ENCODE data around the gene PSMB8. TPM values are rescaled to one million over a fixed set of nuclear protein-coding genes. Genes with fewer than 3 reads are reported as not detected.
"Not testable (repeated sequence)": the region's sequence is repeated elsewhere in the genome, so short reads cannot be mapped to it uniquely, and the experiment has no call there.

PSMB8 gene
- total RNA-seq, 1 experiment from 2014 or later = 123 TPM

DNA sequence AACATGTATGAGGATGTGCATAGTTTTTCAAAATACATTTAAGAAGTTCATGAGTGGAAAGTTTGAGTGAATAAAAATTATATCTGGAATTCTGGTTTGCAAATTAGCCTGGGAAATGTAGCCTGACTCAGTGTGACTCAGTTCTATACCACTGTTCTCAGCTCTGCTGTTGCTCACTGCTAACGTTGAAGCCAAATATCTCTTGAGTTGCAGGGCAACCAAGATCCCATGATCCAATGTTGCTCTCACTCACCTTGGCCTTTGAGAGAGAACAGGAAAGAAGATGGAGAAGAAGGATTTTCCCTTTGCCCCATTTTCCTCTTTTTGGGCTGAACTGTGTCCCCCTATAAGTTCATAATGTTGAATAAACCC is 39.0 kb upstream of the PSMB8 start:
- CTCF ChIA-PET = interaction anchor here (1.3 to 4.7 kb wide), 2 partner anchors 70 to 102 kb away, joined by 9 to 38 read pairs; partner anchors contain the start of gene HLA-DMA
- TF ChIP-seq, protein P1, sequence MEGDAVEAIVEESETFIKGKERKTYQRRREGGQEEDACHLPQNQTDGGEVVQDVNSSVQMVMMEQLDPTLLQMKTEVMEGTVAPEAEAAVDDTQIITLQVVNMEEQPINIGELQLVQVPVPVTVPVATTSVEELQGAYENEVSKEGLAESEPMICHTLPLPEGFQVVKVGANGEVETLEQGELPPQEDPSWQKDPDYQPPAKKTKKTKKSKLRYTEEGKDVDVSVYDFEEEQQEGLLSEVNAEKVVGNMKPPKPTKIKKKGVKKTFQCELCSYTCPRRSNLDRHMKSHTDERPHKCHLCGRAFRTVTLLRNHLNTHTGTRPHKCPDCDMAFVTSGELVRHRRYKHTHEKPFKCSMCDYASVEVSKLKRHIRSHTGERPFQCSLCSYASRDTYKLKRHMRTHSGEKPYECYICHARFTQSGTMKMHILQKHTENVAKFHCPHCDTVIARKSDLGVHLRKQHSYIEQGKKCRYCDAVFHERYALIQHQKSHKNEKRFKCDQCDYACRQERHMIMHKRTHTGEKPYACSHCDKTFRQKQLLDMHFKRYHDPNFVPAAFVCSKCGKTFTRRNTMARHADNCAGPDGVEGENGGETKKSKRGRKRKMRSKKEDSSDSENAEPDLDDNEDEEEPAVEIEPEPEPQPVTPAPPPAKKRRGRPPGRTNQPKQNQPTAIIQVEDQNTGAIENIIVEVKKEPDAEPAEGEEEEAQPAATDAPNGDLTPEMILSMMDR (IDR thresholded peaks at IDR 0.05; ENCODE audit: unreplicated experiment) = no peak
- no peaks in the 10 kb centered on the region for H3K9me3 Mint-ChIP-seq (ENCODE audit: low read depth, unreplicated experiment)
- H3K4me3 Mint-ChIP-seq (ENCODE audit: low read depth, unreplicated experiment) = no peak overlapping the region
- no peaks in the 10 kb centered on the region for H3K27me3 Mint-ChIP-seq (ENCODE audit: unreplicated experiment)
- H3K36me3 Mint-ChIP-seq (ENCODE audit: insufficient read depth, unreplicated experiment) = no peaks in the 10 kb centered on the region
- H3K4me1 Mint-ChIP-seq (ENCODE audit: low read depth, unreplicated experiment) = peaks cover 23% of the 10 kb centered on the region
- intact Hi-C loops (cut with micrococcal nuclease; ENCODE audit: unreplicated experiment) = no loop called here
- H3K27ac Mint-ChIP-seq (ENCODE audit: unreplicated experiment) = no peak overlapping the region
- no TSS peak for BruUV-seq (replicated peaks)
- no peak for DNase-seq

DNA sequence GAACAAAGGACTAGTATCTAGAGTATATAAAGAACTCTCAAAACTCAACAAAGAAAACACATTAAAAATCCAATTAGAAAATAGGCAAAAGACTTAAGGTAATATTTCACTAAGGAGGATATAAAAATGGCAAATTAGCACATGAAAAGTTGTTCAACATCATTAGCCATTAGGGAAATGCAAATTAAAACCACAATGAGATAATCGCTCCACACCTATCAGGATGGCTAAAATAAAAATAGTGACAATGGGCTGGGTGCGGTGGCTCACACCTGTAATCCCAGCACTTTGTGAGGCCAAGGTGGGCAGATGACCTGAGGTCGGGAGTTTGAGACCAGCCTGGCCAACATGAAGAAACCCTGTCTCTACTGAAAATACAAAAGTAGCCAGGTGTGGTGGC is 37.1 kb upstream of the PSMB8 start:
- H3K36me3 Mint-ChIP-seq (ENCODE audit: insufficient read depth, unreplicated experiment); H3K4me1 Mint-ChIP-seq (ENCODE audit: low read depth, unreplicated experiment); H3K9me3 Mint-ChIP-seq (ENCODE audit: low read depth, unreplicated experiment); H3K4me3 Mint-ChIP-seq (ENCODE audit: low read depth, unreplicated experiment); DNase-seq; H3K27me3 Mint-ChIP-seq (ENCODE audit: unreplicated experiment); H3K27ac Mint-ChIP-seq (ENCODE audit: unreplicated experiment); BruUV-seq (replicated peaks); intact Hi-C loops (cut with micrococcal nuclease; ENCODE audit: unreplicated experiment): not testable (repeated sequence)
- CTCF ChIA-PET = interaction anchor here (0.5 to 1.1 kb wide), 2 partner anchors 104 to 442 kb away, joined by 3 to 5 read pairs; no protein-coding TSS in a partner anchor

DNA sequence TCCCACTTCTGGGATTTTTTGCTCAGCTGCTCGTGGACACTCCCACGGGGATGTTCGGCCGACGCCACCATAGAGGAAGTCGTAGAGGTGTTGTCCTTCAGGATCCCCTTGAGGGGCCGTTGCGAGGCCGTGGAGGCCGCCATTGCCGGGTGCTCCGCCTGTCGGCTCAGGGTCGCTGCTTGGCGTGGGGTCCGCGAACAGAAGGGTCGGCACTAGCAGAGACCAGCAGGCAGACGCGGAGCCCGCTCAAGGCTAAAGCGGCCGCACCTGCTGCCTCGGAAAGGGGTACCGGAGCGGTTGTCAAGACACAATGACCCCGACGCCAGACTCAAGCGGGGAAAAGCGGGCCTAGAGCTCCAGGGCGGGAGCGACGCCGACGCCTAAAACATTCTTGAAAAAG is 35.8 kb upstream of the PSMB8 start:
- H3K36me3 Mint-ChIP-seq (ENCODE audit: insufficient read depth, unreplicated experiment) = no peaks in the 10 kb centered on the region
- H3K9me3 Mint-ChIP-seq (ENCODE audit: low read depth, unreplicated experiment) = no peaks in the 10 kb centered on the region
- H3K27me3 Mint-ChIP-seq (ENCODE audit: unreplicated experiment) = peaks cover 4% of the 10 kb centered on the region
- intact Hi-C loops (cut with micrococcal nuclease; ENCODE audit: unreplicated experiment) = no loop called here
- TF ChIP-seq, protein P1 (IDR thresholded peaks at IDR 0.05; ENCODE audit: unreplicated experiment) = no peak
- H3K4me3 Mint-ChIP-seq (ENCODE audit: low read depth, unreplicated experiment) = no peak overlapping the region
- no TSS peak for BruUV-seq (replicated peaks)
- DNase-seq = no peak
- CTCF ChIA-PET = interaction anchor here (1.7 kb wide), 1 partner anchor 105 kb away, joined by 5 read pairs; no protein-coding TSS in a partner anchor
- H3K27ac Mint-ChIP-seq (ENCODE audit: unreplicated experiment) = no peak overlapping the region
- no peaks in the 10 kb centered on the region for H3K4me1 Mint-ChIP-seq (ENCODE audit: low read depth, unreplicated experiment)

DNA sequence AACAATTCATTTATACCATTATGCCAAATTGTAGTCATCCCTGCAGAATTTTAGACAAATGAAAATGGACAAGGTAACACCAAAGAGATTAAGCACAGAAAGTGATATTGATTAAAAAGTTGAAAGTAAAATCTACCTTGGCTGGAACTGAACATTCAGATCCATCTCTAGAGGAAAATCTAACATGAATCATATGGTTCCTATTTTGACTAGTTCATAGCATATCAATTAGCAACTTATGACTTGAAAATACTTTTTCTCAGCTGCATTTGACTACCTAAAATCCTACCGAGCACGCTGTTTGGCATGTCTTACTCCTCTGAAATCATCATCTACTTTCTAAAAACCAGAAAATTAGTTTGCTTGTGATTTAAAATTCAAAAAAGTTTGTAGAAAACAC is 32.8 kb upstream of the PSMB8 start:
- BruUV-seq (replicated peaks) = no TSS peak
- CTCF ChIA-PET = interaction anchor here (0.7 to 1.2 kb wide), 3 partner anchors 9 to 120 kb away, joined by 3 to 6 read pairs (median 4); no protein-coding TSS in a partner anchor
- Mint-ChIP-seq H3K9me3 (ENCODE audit: low read depth, unreplicated experiment) (no peaks in the 10 kb centered on the region), H3K27ac (ENCODE audit: unreplicated experiment) (no peak overlapping the region), H3K36me3 (ENCODE audit: insufficient read depth, unreplicated experiment) (no peaks in the 10 kb centered on the region), H3K4me3 (ENCODE audit: low read depth, unreplicated experiment) (no peak overlapping the region), H3K4me1 (ENCODE audit: low read depth, unreplicated experiment) (no peaks in the 10 kb centered on the region), H3K27me3 (ENCODE audit: unreplicated experiment) (peaks cover 17% of the 10 kb centered on the region)
- intact Hi-C loops (cut with micrococcal nuclease; ENCODE audit: unreplicated experiment) = no loop called here
- DNase-seq = no peak
- TF ChIP-seq, protein P1 (IDR thresholded peaks at IDR 0.05; ENCODE audit: unreplicated experiment) = no peak

DNA sequence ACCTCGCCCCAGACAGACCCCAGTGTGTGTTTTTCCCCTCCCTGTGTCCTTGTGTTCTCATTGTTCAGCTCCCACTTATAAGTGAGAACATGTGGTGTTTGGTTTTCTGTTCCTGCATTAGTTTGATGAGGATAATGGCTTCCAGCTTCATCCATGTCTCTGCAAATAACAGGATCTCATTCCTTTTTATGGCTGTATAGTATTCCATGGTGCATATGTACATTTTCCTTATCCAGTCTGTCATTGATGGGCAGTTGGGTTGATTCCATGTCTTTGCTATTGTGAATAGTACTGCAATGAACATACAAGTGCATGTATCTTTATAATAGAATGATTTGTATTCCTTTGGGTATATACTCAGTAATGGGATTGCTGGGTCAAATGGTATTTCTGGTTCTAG is 30.1 kb upstream of the PSMB8 start:
- peaks cover 40% of the 10 kb centered on the region for H3K27me3 Mint-ChIP-seq (ENCODE audit: unreplicated experiment)
- CTCF ChIA-PET; H3K4me1 Mint-ChIP-seq (ENCODE audit: low read depth, unreplicated experiment); H3K27ac Mint-ChIP-seq (ENCODE audit: unreplicated experiment); H3K4me3 Mint-ChIP-seq (ENCODE audit: low read depth, unreplicated experiment); intact Hi-C loops (cut with micrococcal nuclease; ENCODE audit: unreplicated experiment); H3K36me3 Mint-ChIP-seq (ENCODE audit: insufficient read depth, unreplicated experiment); DNase-seq; H3K9me3 Mint-ChIP-seq (ENCODE audit: low read depth, unreplicated experiment); BruUV-seq (replicated peaks): not testable (repeated sequence)
